Left kidney (tissue), 1 donor: ENCODE measurements around the gene USP35. TPM values are rescaled to one million over a fixed set of nuclear protein-coding genes. Genes with fewer than 3 reads are reported as not detected.

Source experiments
- polyA plus RNA-seq: library from polyadenylated mRNA; unstranded; fragments of 120-200 nt; gene quantifications from one replicate; pipeline ENCODE4 v1.2.1, GENCODE V29; 2013; ENCODE audit not compliant: insufficient read length

Gene USP35
- polyA plus RNA-seq, 1 donor, result 4.9 TPM

Other genes starting within 250 kb of the USP35 start
- gene INTS4, start 194.3 kb upstream of the USP35 start, polyA plus RNA-seq, result 53.6 TPM
- gene KCTD14, start 165.6 kb upstream of the USP35 start, polyA plus RNA-seq, result 14.1 TPM
- gene THRSP, start 125.1 kb upstream of the USP35 start, polyA plus RNA-seq, result 0.23 TPM
- gene NDUFC2, start 109.1 kb upstream of the USP35 start, polyA plus RNA-seq, result 126 TPM
- gene ALG8, start 49.3 kb upstream of the USP35 start, polyA plus RNA-seq, result 67.8 TPM
- 8.0 TPM for gene KCTD21, start 293 bp upstream of the USP35 start, polyA plus RNA-seq
- gene GAB2, start 228.9 kb downstream of the USP35 start, polyA plus RNA-seq, result 17.5 TPM